Keratinocyte (primary cell): ENCODE data around the gene DRG2.

Source experiments
- CTCF ChIP-seq, 3 experiments: IDR thresholded peaks in 1 of 3; conservative IDR thresholded peaks in 1 of 3; optimal IDR thresholded peaks in 1 of 3; 2 replicates in 2 of 3; 3 replicates in 1 of 3; pipeline versions ENCODE3 to v1.5.1; 2011; ENCODE audit warnings: low read length in 3 of 3, mild to moderate bottlenecking in 3 of 3, moderate library complexity in 2 of 3, control low read depth in 1 of 3, inconsistent platforms in 1 of 3; ENCODE audit not compliant: insufficient read depth in 2 of 3; ENCODE audit errors: extremely low read depth in 1 of 3
- EZH2 ChIP-seq: IDR thresholded peaks from one replicate; pipeline ENCODE4 v1.6.1; 2012; ENCODE audit warnings: inconsistent platforms, mild to moderate bottlenecking, low read length, moderate library complexity

- TF ChIP-seq CTCF (optimal IDR thresholded peaks at IDR 0.05 in 1 of 3, IDR thresholded peaks at IDR 0.05 in 1 of 3, conservative IDR thresholded peaks at IDR 0.05 in 1 of 3; ENCODE audit: extremely low read depth in 1 of 3, insufficient read depth in 2 of 3, low read length in 3 of 3) (peak; percentile 19 to 35 (median 23)), EZH2 (no peak)
Observed at GRCh38 chr17:18043491-18043890, 44.3 kb upstream of the DRG2 start.
